Stimulated activated naive CD8-positive, alpha-beta T cell treated with anti-CD3 and anti-CD28 coated beads, Interleukin-15, Interleukin-2, amounts not matched to agents 100 ng/mL and 50 ng/mL, for 24 hours (primary cell): Measurements from ENCODE around the gene MYBPC1.
"Not testable (repeated sequence)": the region's sequence is repeated elsewhere in the genome, so short reads cannot be mapped to it uniquely, and the experiment has no call there.

Experiments used
- H3K27ac Mint-ChIP-seq: one replicate; pipeline ENCODE4 v1.8.0; 2021; ENCODE audit warnings: mild to moderate bottlenecking, mixed read lengths
- H3K27me3 Mint-ChIP-seq: one replicate; pipeline ENCODE4 v1.8.0; 2021; ENCODE audit warnings: mixed read lengths
- H3K36me3 Mint-ChIP-seq: one replicate; pipeline ENCODE4 v1.8.0; 2021; ENCODE audit warnings: low read depth, mixed read lengths
- H3K4me1 Mint-ChIP-seq: one replicate; pipeline ENCODE4 v1.8.0; 2021; ENCODE audit warnings: low read depth, mixed read lengths
- H3K4me3 Mint-ChIP-seq: one replicate; pipeline ENCODE4 v1.8.0; 2021; ENCODE audit warnings: mild to moderate bottlenecking, mixed read lengths
- H3K9me3 Mint-ChIP-seq: one replicate; pipeline ENCODE4 v1.8.0; 2021; ENCODE audit warnings: mixed read lengths

Gene MYBPC1

GRCh38 chr12:101655393-101655792 lies 60.6 kb downstream of the MYBPC1 start:
- Mint-ChIP-seq H3K27me3 (peaks cover 17% of the 10 kb centered on the region), H3K9me3 (peaks cover under 1% of the 10 kb centered on the region), H3K4me3 (no peak overlapping the region), H3K4me1 (peaks cover 1% of the 10 kb centered on the region), H3K27ac (no peak overlapping the region), H3K36me3 (no peaks in the 10 kb centered on the region)

GRCh38 chr12:101660662-101661061 lies 65.9 kb downstream of the MYBPC1 start:
- not testable (repeated sequence) for H3K9me3 Mint-ChIP-seq, H3K27me3 Mint-ChIP-seq, H3K36me3 Mint-ChIP-seq, H3K4me1 Mint-ChIP-seq, H3K4me3 Mint-ChIP-seq, H3K27ac Mint-ChIP-seq

- peaks cover 3% of the 10 kb centered on the region for H3K9me3 Mint-ChIP-seq
- no peaks in the 10 kb centered on the region for H3K27me3 Mint-ChIP-seq
- no peaks in the 10 kb centered on the region for H3K36me3 Mint-ChIP-seq
- H3K27ac Mint-ChIP-seq, result no peak overlapping the region
- peaks cover 9% of the 10 kb centered on the region for H3K4me1 Mint-ChIP-seq
- no peak overlapping the region for H3K4me3 Mint-ChIP-seq
Observed at GRCh38 chr12:101663298-101663697, 68.5 kb downstream of the MYBPC1 start.

- Mint-ChIP-seq H3K27me3 (no peaks in the 10 kb centered on the region), H3K36me3 (no peaks in the 10 kb centered on the region), H3K4me1 (peaks cover 9% of the 10 kb centered on the region), H3K27ac (no peak overlapping the region), H3K9me3 (peaks cover 3% of the 10 kb centered on the region), H3K4me3 (no peak overlapping the region)
Observed at GRCh38 chr12:101664992-101665391, 70.2 kb downstream of the MYBPC1 start.

GRCh38 chr12:101666052-101666728 lies 71.4 kb downstream of the MYBPC1 start:
- Mint-ChIP-seq H3K4me1 (peaks cover 12% of the 10 kb centered on the region), H3K9me3 (no peaks in the 10 kb centered on the region), H3K27ac (no peak overlapping the region), H3K36me3 (no peaks in the 10 kb centered on the region), H3K27me3 (no peaks in the 10 kb centered on the region), H3K4me3 (no peak overlapping the region)

GRCh38 chr12:101667591-101667990 lies 72.8 kb downstream of the MYBPC1 start:
- no peaks in the 10 kb centered on the region for H3K9me3 Mint-ChIP-seq
- H3K27ac Mint-ChIP-seq, result no peak overlapping the region
- no peak overlapping the region for H3K4me3 Mint-ChIP-seq
- no peaks in the 10 kb centered on the region for H3K27me3 Mint-ChIP-seq
- H3K4me1 Mint-ChIP-seq, result peaks cover 22% of the 10 kb centered on the region
- H3K36me3 Mint-ChIP-seq, result no peaks in the 10 kb centered on the region

- Mint-ChIP-seq H3K27me3 (no peaks in the 10 kb centered on the region), H3K36me3 (no peaks in the 10 kb centered on the region), H3K27ac (no peak overlapping the region), H3K4me3 (no peak overlapping the region), H3K4me1 (peaks cover 22% of the 10 kb centered on the region), H3K9me3 (no peaks in the 10 kb centered on the region)
Observed at GRCh38 chr12:101670007-101670671, 75.4 kb downstream of the MYBPC1 start.

GRCh38 chr12:101671157-101671791 lies 76.5 kb downstream of the MYBPC1 start:
- peaks cover 22% of the 10 kb centered on the region for H3K4me1 Mint-ChIP-seq
- H3K27ac Mint-ChIP-seq, result peak overlapping the region; percentile 57
- no peaks in the 10 kb centered on the region for H3K9me3 Mint-ChIP-seq
- no peaks in the 10 kb centered on the region for H3K27me3 Mint-ChIP-seq
- H3K4me3 Mint-ChIP-seq, result peak overlapping the region; percentile 5
- no peaks in the 10 kb centered on the region for H3K36me3 Mint-ChIP-seq

GRCh38 chr12:101671833-101672232 lies 77.1 kb downstream of the MYBPC1 start:
- Mint-ChIP-seq H3K4me1 (peaks cover 22% of the 10 kb centered on the region), H3K27ac (peak overlapping the region; percentile 57), H3K9me3 (no peaks in the 10 kb centered on the region), H3K4me3 (no peak overlapping the region), H3K27me3 (no peaks in the 10 kb centered on the region), H3K36me3 (no peaks in the 10 kb centered on the region)

- Mint-ChIP-seq H3K27ac (no peak overlapping the region), H3K4me3 (no peak overlapping the region), H3K36me3 (no peaks in the 10 kb centered on the region), H3K9me3 (no peaks in the 10 kb centered on the region), H3K4me1 (peaks cover 16% of the 10 kb centered on the region), H3K27me3 (no peaks in the 10 kb centered on the region)
Observed at GRCh38 chr12:101675555-101675954, 80.8 kb downstream of the MYBPC1 start.

GRCh38 chr12:101676497-101676896 lies 81.7 kb downstream of the MYBPC1 start:
- not testable (repeated sequence) for H3K4me1 Mint-ChIP-seq, H3K4me3 Mint-ChIP-seq, H3K9me3 Mint-ChIP-seq, H3K27ac Mint-ChIP-seq, H3K36me3 Mint-ChIP-seq, H3K27me3 Mint-ChIP-seq

- no peaks in the 10 kb centered on the region for H3K9me3 Mint-ChIP-seq
- no peak overlapping the region for H3K4me3 Mint-ChIP-seq
- H3K27me3 Mint-ChIP-seq, result no peaks in the 10 kb centered on the region
- no peaks in the 10 kb centered on the region for H3K4me1 Mint-ChIP-seq
- H3K36me3 Mint-ChIP-seq, result no peaks in the 10 kb centered on the region
- H3K27ac Mint-ChIP-seq, result no peak overlapping the region
Observed at GRCh38 chr12:101678081-101678480, 83.3 kb downstream of the MYBPC1 start.

- H3K27ac Mint-ChIP-seq, result no peak overlapping the region
- no peaks in the 10 kb centered on the region for H3K9me3 Mint-ChIP-seq
- H3K4me1 Mint-ChIP-seq, result no peaks in the 10 kb centered on the region
- no peak overlapping the region for H3K4me3 Mint-ChIP-seq
- no peaks in the 10 kb centered on the region for H3K27me3 Mint-ChIP-seq
- H3K36me3 Mint-ChIP-seq, result no peaks in the 10 kb centered on the region
Observed at GRCh38 chr12:101680240-101680639, 85.5 kb downstream of the MYBPC1 start.

- H3K9me3 Mint-ChIP-seq, result no peaks in the 10 kb centered on the region
- no peaks in the 10 kb centered on the region for H3K27me3 Mint-ChIP-seq
- no peak overlapping the region for H3K27ac Mint-ChIP-seq
- no peak overlapping the region for H3K4me3 Mint-ChIP-seq
- H3K36me3 Mint-ChIP-seq, result no peaks in the 10 kb centered on the region
- H3K4me1 Mint-ChIP-seq, result no peaks in the 10 kb centered on the region
Observed at GRCh38 chr12:101680647-101681046, 85.9 kb downstream of the MYBPC1 start.

- not testable (repeated sequence) for H3K4me1 Mint-ChIP-seq, H3K36me3 Mint-ChIP-seq, H3K27me3 Mint-ChIP-seq, H3K9me3 Mint-ChIP-seq, H3K4me3 Mint-ChIP-seq, H3K27ac Mint-ChIP-seq
Observed at GRCh38 chr12:101681627-101682026, 86.9 kb downstream of the MYBPC1 start.
